Fibroblast of lung (primary cell): ENCODE data around the gene PBOV1. TPM values are rescaled to one million over a fixed set of nuclear protein-coding genes. Genes with fewer than 3 reads are reported as not detected.

Source experiments
- DNase-seq, 2 donors: peaks; one replicate each; pipeline versions ENCODE4 v3.0.0 to v3.0.0-alpha.2; 2010; ENCODE audit warnings: low read depth in 2 of 2
- H2AFZ ChIP-seq: 2 replicates; pipeline ENCODE4 v1.5.1; 2012; ENCODE audit warnings: low read length, control low read depth, inconsistent platforms
- H3K27ac ChIP-seq: 2 replicates; pipeline ENCODE4 v1.5.1; 2011; ENCODE audit warnings: low read length, control low read depth; ENCODE audit not compliant: insufficient read depth
- H3K27me3 ChIP-seq: 2 replicates; pipeline ENCODE4 v1.5.1; 2011; ENCODE audit warnings: mild to moderate bottlenecking, low read length; ENCODE audit not compliant: control insufficient read depth, insufficient read depth
- H3K36me3 ChIP-seq: 2 replicates; pipeline ENCODE4 v1.5.1; 2011; ENCODE audit warnings: low read length; ENCODE audit not compliant: control insufficient read depth, insufficient read depth
- H3K4me1 ChIP-seq: 2 replicates; pipeline ENCODE4 v1.5.1; 2011; ENCODE audit warnings: low read length; ENCODE audit not compliant: control insufficient read depth, insufficient read depth; ENCODE audit errors: extremely low read depth
- H3K4me2 ChIP-seq: 2 replicates; pipeline ENCODE4 v1.5.1; 2011; ENCODE audit warnings: low read length, control low read depth; ENCODE audit not compliant: insufficient read depth; ENCODE audit errors: extremely low read depth
- H3K4me3 ChIP-seq, 4 experiments: fragments of 200-600 bp in 1 of 4; sonication (generic) in 1 of 4; replicated peaks in 1 of 4; 2 replicates each; pipeline ENCODE4 v1.5.1; 2011 to 2016; ENCODE audit warnings: low read length in 4 of 4, low read depth in 3 of 4, mild to moderate bottlenecking in 3 of 4, control low read depth in 2 of 4, inconsistent platforms in 1 of 4, mixed read lengths in 1 of 4; ENCODE audit not compliant: insufficient read depth in 1 of 4; ENCODE audit errors: control extremely low read depth in 1 of 4
- H3K79me2 ChIP-seq: 2 replicates; pipeline ENCODE4 v1.5.1; 2012; ENCODE audit warnings: mild to moderate bottlenecking, low read length, inconsistent platforms; ENCODE audit not compliant: control insufficient read depth, insufficient read depth
- H3K9ac ChIP-seq: 2 replicates; pipeline ENCODE4 v1.5.1; 2011; ENCODE audit warnings: mild to moderate bottlenecking, low read length, control low read depth; ENCODE audit not compliant: insufficient read depth
- H3K9me3 ChIP-seq: 2 replicates; pipeline ENCODE4 v1.5.1; 2012; ENCODE audit warnings: low read depth, low read length; ENCODE audit not compliant: control insufficient read depth, insufficient read depth
- H4K20me1 ChIP-seq: 2 replicates; pipeline ENCODE4 v1.5.1; 2011; ENCODE audit warnings: low read length; ENCODE audit not compliant: control insufficient read depth, insufficient read depth; ENCODE audit errors: extremely low read depth
- EZH2 ChIP-seq: IDR thresholded peaks from 2 replicates; pipeline ENCODE4 v1.5.1; 2012; ENCODE audit warnings: low read length, control low read depth, mild to moderate bottlenecking; ENCODE audit errors: missing control alignments
- polyA plus RNA-seq, 2 donors: library from polyadenylated mRNA; depleted of rRNA in 1 of 2; stranded (reverse) in 1 of 2; unstranded in 1 of 2; fragments of >200 nt; gene quantifications; 2 replicates each; pipeline ENCODE4 v1.2.1, GENCODE V29; 2011 to 2012; ENCODE audit warnings: missing spikeins in 1 of 2
- total RNA-seq: library from RNA; depleted of rRNA; stranded (reverse); fragments of >200 nt; gene quantifications from 2 replicates; pipeline ENCODE4 v1.2.1, GENCODE V29; 2014
- TF ChIP-seq, protein P1 (sequence below), 2 donors: IDR thresholded peaks in 1 of 2; conservative IDR thresholded peaks in 1 of 2; 1 replicate in 1 of 2; 2 replicates in 1 of 2; pipeline ENCODE4 v1.5.1; 2011 to 2012; ENCODE audit warnings: low read length in 2 of 2, control low read depth in 1 of 2, inconsistent platforms in 1 of 2, low read depth in 1 of 2, mild to moderate bottlenecking in 1 of 2

The PBOV1 gene
- total and polyA plus RNA-seq, 2 donors (not counting 1 experiment from before 2014, with no cell fraction given), result not detected

DNA sequence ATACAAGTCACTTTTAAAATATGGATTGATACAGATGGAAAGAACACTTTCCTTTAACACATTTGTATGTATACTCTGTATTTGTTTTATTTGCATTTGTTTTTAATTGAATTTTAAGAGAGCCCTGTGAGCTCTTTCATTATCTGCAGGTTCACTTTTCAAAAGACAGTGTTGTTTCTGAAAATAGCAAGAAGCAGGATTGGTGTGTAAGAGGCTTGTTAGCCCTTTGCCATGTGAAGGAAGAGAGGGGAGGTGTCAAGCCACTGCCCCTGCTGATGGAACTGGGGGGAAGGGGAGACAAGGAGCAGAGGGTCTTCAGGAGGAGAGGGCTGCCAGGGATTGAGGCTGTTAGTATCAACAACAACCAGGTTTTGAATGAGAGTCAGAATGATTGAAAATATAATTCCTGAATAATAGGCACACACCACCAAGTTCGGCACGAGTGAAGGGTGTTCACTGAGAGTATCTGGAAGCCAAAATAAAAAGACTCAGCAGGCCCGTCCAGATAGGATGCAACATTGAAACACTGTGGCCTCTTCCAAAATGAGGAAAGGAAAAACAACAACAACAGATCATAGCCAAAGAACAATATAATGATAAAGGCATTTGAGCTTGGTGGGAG is 12.6 kb upstream of the PBOV1 start:
- DNase-seq, result no peak
- Histone ChIP-seq H3K4me2 (no peak overlapping the region), H3K4me3 (no peak overlapping the region), H3K79me2 (no peaks in the 10 kb centered on the region), H3K36me3 (no peaks in the 10 kb centered on the region), H4K20me1 (no peaks in the 10 kb centered on the region), H3K4me1 (no peaks in the 10 kb centered on the region), H2AFZ (no peak overlapping the region), H3K9ac (no peak overlapping the region), H3K27ac (no peak overlapping the region), H3K27me3 (no peaks in the 10 kb centered on the region), H3K9me3 (no peaks in the 10 kb centered on the region)
- TF ChIP-seq, protein P1, sequence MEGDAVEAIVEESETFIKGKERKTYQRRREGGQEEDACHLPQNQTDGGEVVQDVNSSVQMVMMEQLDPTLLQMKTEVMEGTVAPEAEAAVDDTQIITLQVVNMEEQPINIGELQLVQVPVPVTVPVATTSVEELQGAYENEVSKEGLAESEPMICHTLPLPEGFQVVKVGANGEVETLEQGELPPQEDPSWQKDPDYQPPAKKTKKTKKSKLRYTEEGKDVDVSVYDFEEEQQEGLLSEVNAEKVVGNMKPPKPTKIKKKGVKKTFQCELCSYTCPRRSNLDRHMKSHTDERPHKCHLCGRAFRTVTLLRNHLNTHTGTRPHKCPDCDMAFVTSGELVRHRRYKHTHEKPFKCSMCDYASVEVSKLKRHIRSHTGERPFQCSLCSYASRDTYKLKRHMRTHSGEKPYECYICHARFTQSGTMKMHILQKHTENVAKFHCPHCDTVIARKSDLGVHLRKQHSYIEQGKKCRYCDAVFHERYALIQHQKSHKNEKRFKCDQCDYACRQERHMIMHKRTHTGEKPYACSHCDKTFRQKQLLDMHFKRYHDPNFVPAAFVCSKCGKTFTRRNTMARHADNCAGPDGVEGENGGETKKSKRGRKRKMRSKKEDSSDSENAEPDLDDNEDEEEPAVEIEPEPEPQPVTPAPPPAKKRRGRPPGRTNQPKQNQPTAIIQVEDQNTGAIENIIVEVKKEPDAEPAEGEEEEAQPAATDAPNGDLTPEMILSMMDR (conservative IDR thresholded peaks at IDR 0.05 in 1 of 2, IDR thresholded peaks at IDR 0.05 in 1 of 2; ENCODE audit: low read depth in 1 of 2, low read length in 2 of 2), result no peak
- TF ChIP-seq EZH2, result no peak

- H3K27me3 ChIP-seq, result no peaks in the 10 kb centered on the region
- no peaks in the 10 kb centered on the region for H3K4me1 ChIP-seq
- no peak for DNase-seq
- no peak overlapping the region for H3K4me2 ChIP-seq
- H3K9ac ChIP-seq, result no peak overlapping the region
- no peaks in the 10 kb centered on the region for H4K20me1 ChIP-seq
- no peaks in the 10 kb centered on the region for H3K36me3 ChIP-seq
- TF ChIP-seq, protein P1 (conservative IDR thresholded peaks at IDR 0.05 in 1 of 2, IDR thresholded peaks at IDR 0.05 in 1 of 2; ENCODE audit: low read depth in 1 of 2, low read length in 2 of 2), result no peak
- TF ChIP-seq EZH2, result no peak
- H2AFZ ChIP-seq, result no peak overlapping the region
- H3K27ac ChIP-seq, result no peak overlapping the region
- H3K4me3 ChIP-seq, result no peak overlapping the region
- no peaks in the 10 kb centered on the region for H3K79me2 ChIP-seq
- H3K9me3 ChIP-seq, result no peaks in the 10 kb centered on the region
These were observed 11.9 kb upstream of the PBOV1 start for GRCh38 chr6:138230221-138230620.

GRCh38 chr6:138229663-138230179 is 11.4 kb upstream of the PBOV1 start:
- Histone ChIP-seq H3K4me2 (no peak overlapping the region), H3K27me3 (no peaks in the 10 kb centered on the region), H3K4me3 (no peak overlapping the region), H3K79me2 (no peaks in the 10 kb centered on the region), H3K9ac (no peak overlapping the region), H3K36me3 (no peaks in the 10 kb centered on the region), H4K20me1 (no peaks in the 10 kb centered on the region), H3K27ac (no peak overlapping the region), H3K9me3 (no peaks in the 10 kb centered on the region), H3K4me1 (no peaks in the 10 kb centered on the region), H2AFZ (no peak overlapping the region)
- TF ChIP-seq EZH2, result no peak
- TF ChIP-seq, protein P1 (conservative IDR thresholded peaks at IDR 0.05 in 1 of 2, IDR thresholded peaks at IDR 0.05 in 1 of 2; ENCODE audit: low read depth in 1 of 2, low read length in 2 of 2), result no peak
- no peak for DNase-seq
